Measurements from ENCODE around the gene RP9.

DNA sequence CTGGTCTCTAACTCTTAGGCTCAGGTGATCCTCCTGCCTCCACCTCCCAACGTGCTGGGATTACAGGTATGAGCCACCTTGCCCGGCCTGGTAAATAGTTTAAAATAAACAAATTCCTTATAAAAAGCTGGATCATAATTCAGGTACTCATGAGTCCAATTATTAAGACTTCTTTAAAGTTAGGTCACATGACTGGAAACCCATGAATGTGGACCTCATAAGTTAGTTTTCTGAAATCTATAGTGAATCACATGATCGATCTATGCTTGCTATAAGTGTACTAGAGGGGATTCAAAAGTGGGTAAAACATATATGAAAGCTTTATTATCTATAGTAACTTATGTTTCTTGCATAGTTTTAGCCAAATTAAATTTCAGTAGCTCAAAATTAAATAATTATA is 60.9 kb downstream of the RP9 start:
- TF ChIP-seq, protein P1, sequence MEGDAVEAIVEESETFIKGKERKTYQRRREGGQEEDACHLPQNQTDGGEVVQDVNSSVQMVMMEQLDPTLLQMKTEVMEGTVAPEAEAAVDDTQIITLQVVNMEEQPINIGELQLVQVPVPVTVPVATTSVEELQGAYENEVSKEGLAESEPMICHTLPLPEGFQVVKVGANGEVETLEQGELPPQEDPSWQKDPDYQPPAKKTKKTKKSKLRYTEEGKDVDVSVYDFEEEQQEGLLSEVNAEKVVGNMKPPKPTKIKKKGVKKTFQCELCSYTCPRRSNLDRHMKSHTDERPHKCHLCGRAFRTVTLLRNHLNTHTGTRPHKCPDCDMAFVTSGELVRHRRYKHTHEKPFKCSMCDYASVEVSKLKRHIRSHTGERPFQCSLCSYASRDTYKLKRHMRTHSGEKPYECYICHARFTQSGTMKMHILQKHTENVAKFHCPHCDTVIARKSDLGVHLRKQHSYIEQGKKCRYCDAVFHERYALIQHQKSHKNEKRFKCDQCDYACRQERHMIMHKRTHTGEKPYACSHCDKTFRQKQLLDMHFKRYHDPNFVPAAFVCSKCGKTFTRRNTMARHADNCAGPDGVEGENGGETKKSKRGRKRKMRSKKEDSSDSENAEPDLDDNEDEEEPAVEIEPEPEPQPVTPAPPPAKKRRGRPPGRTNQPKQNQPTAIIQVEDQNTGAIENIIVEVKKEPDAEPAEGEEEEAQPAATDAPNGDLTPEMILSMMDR (conservative IDR thresholded peaks at IDR 0.05): no peak
- TF ChIP-seq EZH2 (IDR thresholded peaks at IDR 0.05; ENCODE audit: low read depth): no peak

All from PC-9 (cell line).